Stimulated activated CD8-positive, alpha-beta memory T cell treated with anti-CD3 and anti-CD28 coated beads, Interleukin-15, amount 100 ng/mL, for 48 hours (primary cell): Measurements from ENCODE around the gene ZYG11A.

Experiments used
- DNase-seq, 2 donors: peaks; one replicate each; pipeline ENCODE4 v3.0.0-alpha.2; 2020; ENCODE audit warnings: low read depth in 2 of 2

Gene ZYG11A

GRCh38 chr1:52917581-52917980 lies 75.0 kb downstream of the ZYG11A start:
- DNase-seq: no peak

- DNase-seq: no peak
Observed at GRCh38 chr1:52918201-52918600, 75.6 kb downstream of the ZYG11A start.

DNA sequence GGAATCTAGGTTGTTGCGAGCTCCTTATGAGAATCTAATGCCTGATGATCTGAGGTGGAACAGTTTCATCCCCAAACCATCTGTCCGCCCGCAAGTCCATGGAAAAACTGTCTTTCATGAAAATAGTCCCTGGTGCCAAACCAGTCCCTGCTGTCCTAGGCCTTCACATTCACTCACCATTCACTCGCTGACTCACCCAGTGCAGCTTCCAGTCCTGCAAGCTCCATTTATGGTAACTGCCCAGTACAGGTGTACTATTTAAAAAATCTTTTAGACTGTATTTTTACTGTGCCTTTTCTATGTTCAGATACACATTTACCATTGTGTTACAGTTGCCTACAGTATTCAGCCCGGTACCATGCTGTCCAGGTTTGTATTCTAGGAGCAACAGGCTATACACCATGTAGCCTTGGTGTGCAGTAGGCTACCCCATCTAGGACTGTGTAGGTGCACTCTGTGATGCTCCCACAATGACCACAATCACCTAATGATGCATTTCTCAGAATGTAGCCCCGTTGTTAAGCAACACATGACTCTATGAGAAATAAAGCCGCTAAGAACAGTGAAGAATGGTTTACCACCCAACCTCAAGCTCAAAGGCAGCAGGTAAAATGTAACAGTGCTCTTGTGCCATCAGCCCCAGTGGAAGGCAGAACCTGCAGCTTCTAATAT lies 76.6 kb downstream of the ZYG11A start:
- DNase-seq: no peak

- DNase-seq: no peak
Observed at GRCh38 chr1:52919723-52920483, 77.3 kb downstream of the ZYG11A start.

GRCh38 chr1:52920791-52921291 lies 78.3 kb downstream of the ZYG11A start:
- DNase-seq: no peak

- DNase-seq: no peak
Observed at GRCh38 chr1:52925571-52926005, 83.0 kb downstream of the ZYG11A start.

GRCh38 chr1:52926864-52927211 lies 84.3 kb downstream of the ZYG11A start:
- DNase-seq: no peak

- peak; percentile 63 to 74 for DNase-seq
Observed at GRCh38 chr1:52927212-52928014, 84.9 kb downstream of the ZYG11A start, which contains the start of gene SCP2. Gene SCP2 (plus strand): TSS chr1:52927276. CDS start chr1:52927397, 121 bp downstream.

GRCh38 chr1:52928015-52928404 lies 85.5 kb downstream of the ZYG11A start:
- no peak for DNase-seq

- DNase-seq: no peak
Observed at GRCh38 chr1:52929019-52929418, 86.5 kb downstream of the ZYG11A start.

GRCh38 chr1:52937433-52938182 lies 95.0 kb downstream of the ZYG11A start:
- no peak for DNase-seq

GRCh38 chr1:52938183-52938451 lies 95.6 kb downstream of the ZYG11A start:
- no peak for DNase-seq

- DNase-seq: no peak
Observed at GRCh38 chr1:52943876-52944416, 101.4 kb downstream of the ZYG11A start.

- no peak for DNase-seq
Observed at GRCh38 chr1:52944566-52944965, 102.0 kb downstream of the ZYG11A start.
